ENCODE data around the gene ATP11A.

DNA sequence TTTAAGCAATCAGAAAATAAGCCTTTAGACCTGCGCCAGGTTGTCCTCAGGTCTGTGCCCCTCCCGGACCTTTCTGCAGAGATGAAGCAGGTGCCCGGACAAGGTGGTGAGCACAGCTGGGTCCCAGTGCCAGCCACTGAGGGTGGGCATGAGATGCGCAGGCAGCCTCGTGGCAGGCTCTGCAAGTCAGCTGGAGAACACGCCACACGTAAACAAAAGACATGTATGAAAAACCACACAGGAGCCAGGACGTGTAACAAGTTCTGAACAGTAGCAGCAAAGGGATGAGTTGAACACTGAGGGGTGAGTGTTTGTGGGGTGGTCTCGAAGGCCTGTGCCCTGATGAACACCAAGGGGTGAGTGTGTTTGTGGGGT lies 210.4 kb downstream of the ATP11A start:
- TF ChIP-seq, protein P1, sequence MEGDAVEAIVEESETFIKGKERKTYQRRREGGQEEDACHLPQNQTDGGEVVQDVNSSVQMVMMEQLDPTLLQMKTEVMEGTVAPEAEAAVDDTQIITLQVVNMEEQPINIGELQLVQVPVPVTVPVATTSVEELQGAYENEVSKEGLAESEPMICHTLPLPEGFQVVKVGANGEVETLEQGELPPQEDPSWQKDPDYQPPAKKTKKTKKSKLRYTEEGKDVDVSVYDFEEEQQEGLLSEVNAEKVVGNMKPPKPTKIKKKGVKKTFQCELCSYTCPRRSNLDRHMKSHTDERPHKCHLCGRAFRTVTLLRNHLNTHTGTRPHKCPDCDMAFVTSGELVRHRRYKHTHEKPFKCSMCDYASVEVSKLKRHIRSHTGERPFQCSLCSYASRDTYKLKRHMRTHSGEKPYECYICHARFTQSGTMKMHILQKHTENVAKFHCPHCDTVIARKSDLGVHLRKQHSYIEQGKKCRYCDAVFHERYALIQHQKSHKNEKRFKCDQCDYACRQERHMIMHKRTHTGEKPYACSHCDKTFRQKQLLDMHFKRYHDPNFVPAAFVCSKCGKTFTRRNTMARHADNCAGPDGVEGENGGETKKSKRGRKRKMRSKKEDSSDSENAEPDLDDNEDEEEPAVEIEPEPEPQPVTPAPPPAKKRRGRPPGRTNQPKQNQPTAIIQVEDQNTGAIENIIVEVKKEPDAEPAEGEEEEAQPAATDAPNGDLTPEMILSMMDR (conservative IDR thresholded peaks at IDR 0.05; ENCODE audit: low read depth in 2 of 2): no peak
- TF ChIP-seq EZH2phosphoT487 (IDR thresholded peaks at IDR 0.05; ENCODE audit: unreplicated experiment) (no peak), ZNF114 (CRISPR knock-in tag; IDR thresholded peaks at IDR 0.05) (no peak), POLR2AphosphoS5 (IDR thresholded peaks at IDR 0.05; ENCODE audit: low read depth) (no peak), JUNB (IDR thresholded peaks at IDR 0.05; ENCODE audit: unreplicated experiment) (no peak), EZH2 (IDR thresholded peaks at IDR 0.05; ENCODE audit: low read depth, unreplicated experiment) (no peak), CREB1 (CRISPR knock-in tag; IDR thresholded peaks at IDR 0.05; ENCODE audit: low read depth) (no peak)

All from GM23338 (cell line).